Subcutaneous adipose tissue (tissue), 4 donors: Measurements from ENCODE around the gene ORAI2. TPM values are rescaled to one million over a fixed set of nuclear protein-coding genes. Genes with fewer than 3 reads are reported as not detected.

Experiments used
- CTCF ChIP-seq: fragments of 450-650 bp; IDR thresholded peaks from one replicate; pipeline ENCODE4 v1.5.1; 2016; ENCODE audit warnings: low read depth, mild to moderate bottlenecking, control low read depth, antibody characterized with exemption, moderate library complexity
- total RNA-seq, 4 donors: library from RNA; depleted of rRNA; stranded (reverse); fragments of >200 nt; gene quantifications; one replicate each; pipeline ENCODE4 v1.1.0, GENCODE V29; 2016

Gene ORAI2
- total RNA-seq, 4 donors from 2014 or later = 2.0 to 26.0 (median 6.4) TPM

DNA sequence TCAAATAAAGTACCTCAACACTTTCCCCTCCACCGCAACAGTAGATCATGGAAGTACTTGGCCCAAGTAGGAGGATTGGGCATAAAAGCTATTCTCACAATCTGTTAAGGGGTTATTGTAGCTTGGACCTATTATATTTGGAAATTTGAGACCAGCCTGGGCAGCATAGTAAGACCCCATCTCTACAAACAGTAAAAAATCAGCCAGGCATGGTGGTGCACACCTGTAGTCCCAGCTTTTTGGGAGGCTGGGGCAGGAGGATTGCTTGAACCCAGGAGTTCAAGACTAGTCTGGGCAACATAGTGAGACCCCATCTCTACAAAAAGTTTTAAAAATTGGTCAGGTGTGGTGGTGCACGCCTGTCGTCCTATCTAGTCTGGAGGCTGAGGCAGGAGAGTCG is 24.0 kb upstream of the ORAI2 start:
- TF ChIP-seq CTCF = no peak

DNA sequence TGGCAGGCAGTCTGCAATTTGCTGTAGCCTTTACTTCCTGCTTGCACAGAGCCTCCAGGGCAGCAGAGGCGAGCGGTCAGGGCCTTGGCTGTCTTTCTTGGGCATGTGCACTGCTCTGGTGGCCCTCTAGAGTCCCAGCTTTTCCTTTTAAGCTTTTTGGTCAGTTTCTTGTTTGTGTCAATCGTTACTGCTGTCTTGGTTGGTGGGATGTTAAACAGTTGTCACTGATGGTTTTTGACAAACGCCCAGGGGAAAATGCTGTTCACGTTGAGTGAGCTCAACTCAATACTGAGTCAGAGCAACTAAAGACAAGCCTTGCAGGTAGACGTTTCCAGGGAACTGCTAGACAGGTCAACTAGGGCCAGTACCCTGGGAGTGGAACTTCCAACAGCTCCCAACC is 23.3 kb upstream of the ORAI2 start:
- no peak for TF ChIP-seq CTCF

- no peak for TF ChIP-seq CTCF
Measured at GRCh38 chr7:102410918-102411317, 22.5 kb upstream of the ORAI2 start.

DNA sequence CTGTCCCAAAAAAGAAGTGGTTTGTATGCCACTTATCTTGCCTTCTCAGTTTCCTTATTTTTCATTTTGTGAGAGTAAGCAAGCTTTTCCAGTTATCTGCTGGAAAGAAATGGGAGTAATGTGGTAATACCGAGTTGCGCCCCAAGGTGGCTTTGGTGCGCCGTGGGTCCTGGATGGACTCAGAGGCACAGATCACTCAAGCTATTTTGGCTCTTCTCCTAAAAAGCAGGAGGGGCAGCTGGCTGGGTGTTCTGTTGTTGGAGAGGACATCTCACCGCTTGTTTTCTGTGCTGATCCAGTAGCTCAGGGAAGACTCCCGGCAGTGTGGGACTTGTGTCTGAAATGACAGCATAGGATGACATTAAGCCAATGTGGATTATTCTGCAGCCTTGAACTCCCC is 20.8 kb upstream of the ORAI2 start:
- TF ChIP-seq CTCF = no peak

DNA sequence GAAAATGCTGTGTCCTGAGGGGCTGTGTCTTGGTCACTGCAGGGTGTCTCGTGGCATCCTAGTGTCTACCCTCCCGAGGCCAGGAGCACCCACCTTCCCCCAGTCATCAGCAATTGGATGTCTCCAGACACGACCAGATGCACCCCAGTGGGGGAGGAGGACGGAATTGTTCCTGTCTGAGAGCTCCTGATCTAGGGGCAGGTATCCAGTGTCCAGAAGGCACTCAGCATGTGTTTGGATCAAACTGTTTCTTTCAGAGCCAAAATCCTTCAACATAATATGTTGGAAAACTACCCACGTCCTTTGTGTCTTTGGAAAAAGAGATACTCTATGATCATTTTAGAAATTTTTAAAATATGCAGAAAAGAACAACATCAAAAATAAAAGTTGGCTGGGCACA is 20.3 kb upstream of the ORAI2 start:
- no peak for TF ChIP-seq CTCF

DNA sequence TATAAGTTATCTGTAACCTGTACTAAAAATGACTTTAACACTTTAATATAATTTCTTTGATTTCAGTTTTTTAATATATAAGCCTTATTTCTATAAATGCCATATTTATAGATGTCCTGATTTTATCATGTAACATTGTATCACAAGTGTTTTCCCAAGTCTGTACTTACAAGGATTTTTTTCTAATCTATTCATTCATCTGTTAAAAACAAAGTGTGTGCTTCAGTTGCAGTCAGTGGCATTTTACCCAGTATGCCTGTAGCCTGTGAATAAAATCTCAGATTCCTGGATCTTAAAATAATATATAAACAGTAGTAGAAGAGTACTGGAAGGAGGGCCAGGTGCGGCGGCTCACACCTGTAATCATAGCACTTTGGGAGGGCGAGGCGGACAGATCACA is 19.8 kb upstream of the ORAI2 start:
- TF ChIP-seq CTCF = no peak

DNA sequence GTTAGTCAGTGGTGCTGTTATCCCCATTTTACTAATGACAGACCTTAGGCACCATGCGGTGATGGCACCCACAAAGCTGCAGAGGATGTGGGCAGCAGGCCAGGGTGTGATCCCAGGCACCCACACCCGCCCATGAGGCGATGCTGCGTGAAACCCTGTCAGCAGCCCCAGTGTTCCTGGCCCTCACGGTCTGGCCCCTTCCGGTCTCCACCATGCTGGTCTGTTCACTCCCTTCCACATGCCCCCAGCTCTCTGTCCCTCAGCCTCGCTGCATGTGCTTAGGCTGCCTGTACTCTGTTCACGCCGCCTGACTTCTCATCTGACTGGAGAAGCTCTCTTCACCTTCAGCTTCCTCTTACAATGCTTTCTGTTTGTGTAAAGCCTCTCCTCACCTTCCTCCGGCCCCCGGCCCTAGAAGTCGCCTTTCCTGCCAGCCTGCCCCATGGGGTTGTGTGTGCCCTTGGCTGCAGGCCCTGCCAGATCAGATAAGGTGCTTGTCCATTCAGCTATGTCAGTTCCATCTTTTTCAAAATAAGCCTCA is 17.6 kb upstream of the ORAI2 start:
- TF ChIP-seq CTCF = no peak

DNA sequence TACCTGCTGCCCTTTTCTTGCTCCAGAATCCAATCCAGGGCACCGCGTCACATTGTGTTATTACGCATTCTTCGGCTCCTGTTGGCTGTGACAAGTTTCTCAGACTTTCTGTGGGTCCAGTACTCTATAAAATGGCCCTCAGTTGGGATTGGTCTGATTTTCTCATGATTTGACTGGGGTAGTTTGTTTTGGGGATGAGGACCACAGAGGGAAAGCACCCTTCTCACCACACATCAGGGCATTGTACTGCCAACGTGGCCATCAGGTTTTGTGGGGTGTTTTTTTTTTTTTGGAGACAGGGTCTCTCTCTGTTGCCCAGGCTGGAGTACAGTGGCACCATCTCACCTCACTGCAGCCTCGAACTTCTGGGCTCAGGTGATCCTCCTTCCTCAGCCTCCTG is 17.0 kb upstream of the ORAI2 start:
- TF ChIP-seq CTCF = no peak
